RWPE2 (cell line): ENCODE data around the gene DTNBP1.

ENCODE experiments used
- ATAC-seq: fragments of 200-7000 bp; cut with Tn5 transposase; 3 replicates; pipeline ENCODE4 v1.9.1; 2021; ENCODE audit warnings: low read depth
- DNase-seq: peaks from one replicate; pipeline ENCODE4 v3.0.0-alpha.2; 2020; ENCODE audit warnings: low spot score
- H3K27ac ChIP-seq: fragments of 450-650 bp; 2 replicates; pipeline ENCODE4 v1.5.1; 2017; ENCODE audit warnings: mild to moderate bottlenecking; ENCODE audit not compliant: poor library complexity, severe bottlenecking
- H3K27me3 ChIP-seq: fragments of 250-450 bp; sonication (Bioruptor Pico); 2 replicates; pipeline ENCODE4 v1.5.1; 2021; ENCODE audit warnings: mild to moderate bottlenecking, moderate library complexity; ENCODE audit not compliant: insufficient read depth, poor library complexity, severe bottlenecking
- H3K36me3 ChIP-seq: fragments of 250-450 bp; sonication (Bioruptor Pico); 2 replicates; pipeline ENCODE4 v1.5.1; 2020; ENCODE audit warnings: low read depth, mild to moderate bottlenecking, moderate library complexity
- H3K4me1 ChIP-seq: fragments of 250-450 bp; sonication (Bioruptor Pico); 2 replicates; pipeline ENCODE4 v1.5.1; 2021; ENCODE audit warnings: mild to moderate bottlenecking, moderate library complexity; ENCODE audit not compliant: insufficient read depth, poor library complexity, severe bottlenecking
- H3K4me3 ChIP-seq: fragments of 250-450 bp; sonication (Bioruptor Pico); 2 replicates; pipeline ENCODE4 v1.5.1; 2021; ENCODE audit warnings: mild to moderate bottlenecking, moderate library complexity; ENCODE audit not compliant: severe bottlenecking
- H3K9me3 ChIP-seq: fragments of 250-450 bp; sonication (Bioruptor Pico); 2 replicates; pipeline ENCODE4 v1.5.1; 2021; ENCODE audit warnings: mild to moderate bottlenecking, moderate library complexity; ENCODE audit not compliant: severe bottlenecking
- TF ChIP-seq, protein P1 (sequence below): fragments of 450-650 bp; IDR thresholded peaks from one replicate; pipeline ENCODE4 v1.5.1; 2017; ENCODE audit warnings: mild to moderate bottlenecking, moderate library complexity; ENCODE audit not compliant: poor library complexity, severe bottlenecking

Gene DTNBP1

DNA sequence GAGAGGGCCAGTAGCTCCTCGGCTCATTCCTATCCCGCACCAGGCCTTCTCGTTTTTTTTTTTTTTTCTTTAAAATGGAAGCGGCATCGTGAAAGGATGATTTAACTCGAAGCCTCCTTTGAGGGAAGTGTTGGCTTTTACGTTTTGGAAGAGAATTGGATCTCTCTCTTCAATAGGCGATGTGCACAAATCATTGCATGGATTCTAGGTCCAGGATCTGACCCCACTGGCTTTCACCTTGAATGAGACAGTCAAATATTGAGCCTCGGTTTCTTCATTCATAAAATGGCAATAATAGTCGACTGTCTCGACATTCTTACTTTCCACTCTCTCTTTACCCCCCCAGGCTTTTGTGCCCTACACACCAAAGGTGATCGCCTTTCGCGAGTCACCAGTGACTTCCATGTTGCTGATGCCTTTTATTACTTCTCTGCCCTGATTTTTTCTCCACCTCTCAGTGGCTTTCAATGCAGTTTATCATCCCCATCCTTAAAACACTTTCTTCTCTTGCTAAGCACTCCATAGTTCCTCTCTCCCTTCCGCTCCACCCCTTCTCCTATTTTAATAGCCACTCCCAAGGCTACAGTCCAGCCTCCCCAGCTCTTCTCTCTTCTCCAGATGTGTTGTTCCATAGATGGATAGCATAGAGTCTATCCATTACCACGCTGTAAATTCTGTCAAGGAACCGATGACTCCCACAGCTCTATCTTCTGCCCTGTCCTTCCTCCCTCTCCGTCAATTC, 473 bp upstream of the DTNBP1 start:
- H3K36me3 ChIP-seq = no peaks in the 10 kb centered on the region
- DNase-seq (no peak), ATAC-seq (no peak)
- no peaks in the 10 kb centered on the region for H3K4me1 ChIP-seq
- peak overlapping the region; percentile 67 for H3K4me3 ChIP-seq
- TF ChIP-seq, protein P1, sequence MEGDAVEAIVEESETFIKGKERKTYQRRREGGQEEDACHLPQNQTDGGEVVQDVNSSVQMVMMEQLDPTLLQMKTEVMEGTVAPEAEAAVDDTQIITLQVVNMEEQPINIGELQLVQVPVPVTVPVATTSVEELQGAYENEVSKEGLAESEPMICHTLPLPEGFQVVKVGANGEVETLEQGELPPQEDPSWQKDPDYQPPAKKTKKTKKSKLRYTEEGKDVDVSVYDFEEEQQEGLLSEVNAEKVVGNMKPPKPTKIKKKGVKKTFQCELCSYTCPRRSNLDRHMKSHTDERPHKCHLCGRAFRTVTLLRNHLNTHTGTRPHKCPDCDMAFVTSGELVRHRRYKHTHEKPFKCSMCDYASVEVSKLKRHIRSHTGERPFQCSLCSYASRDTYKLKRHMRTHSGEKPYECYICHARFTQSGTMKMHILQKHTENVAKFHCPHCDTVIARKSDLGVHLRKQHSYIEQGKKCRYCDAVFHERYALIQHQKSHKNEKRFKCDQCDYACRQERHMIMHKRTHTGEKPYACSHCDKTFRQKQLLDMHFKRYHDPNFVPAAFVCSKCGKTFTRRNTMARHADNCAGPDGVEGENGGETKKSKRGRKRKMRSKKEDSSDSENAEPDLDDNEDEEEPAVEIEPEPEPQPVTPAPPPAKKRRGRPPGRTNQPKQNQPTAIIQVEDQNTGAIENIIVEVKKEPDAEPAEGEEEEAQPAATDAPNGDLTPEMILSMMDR = no peak
- H3K27me3 ChIP-seq = peaks cover 4% of the 10 kb centered on the region
- no peak overlapping the region for H3K27ac ChIP-seq
- H3K9me3 ChIP-seq = no peaks in the 10 kb centered on the region

DNA sequence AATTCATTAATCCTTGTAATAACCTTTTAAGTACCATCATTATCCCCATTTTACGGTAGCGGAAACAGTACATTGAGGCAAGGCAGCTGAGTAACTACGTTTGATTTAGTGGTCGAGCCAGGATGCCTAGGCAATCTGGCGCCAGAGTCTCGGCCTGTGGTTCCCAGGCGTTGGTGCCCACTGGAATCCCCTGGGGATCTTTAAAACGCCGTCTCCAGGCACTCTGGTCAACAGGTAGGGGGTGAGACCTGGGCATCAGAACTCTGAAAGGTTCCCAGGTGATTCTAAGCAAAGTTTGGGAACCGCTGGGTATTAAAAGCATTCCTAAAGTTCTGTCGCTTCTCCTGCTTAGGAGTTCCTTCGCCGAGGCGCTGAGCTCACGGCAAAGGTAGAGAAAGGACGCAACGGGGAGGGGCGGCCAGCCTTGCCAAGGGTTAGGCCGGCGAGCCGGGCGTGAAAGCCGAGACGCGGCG, 939 bp downstream of the DTNBP1 start:
- H3K27ac ChIP-seq = peak overlapping the region; percentile 3
- H3K27me3 ChIP-seq = peaks cover 4% of the 10 kb centered on the region
- ATAC-seq = peak; percentile 80
- no peak for DNase-seq
- H3K9me3 ChIP-seq = no peaks in the 10 kb centered on the region
- H3K4me1 ChIP-seq = no peaks in the 10 kb centered on the region
- H3K36me3 ChIP-seq = no peaks in the 10 kb centered on the region
- H3K4me3 ChIP-seq = peak overlapping the region; percentile 67
- TF ChIP-seq, protein P1 = no peak

- no peak for ATAC-seq
- no peaks in the 10 kb centered on the region for H3K9me3 ChIP-seq
- H3K36me3 ChIP-seq = no peaks in the 10 kb centered on the region
- DNase-seq = no peak
- H3K4me3 ChIP-seq = no peak overlapping the region
- H3K27me3 ChIP-seq = no peaks in the 10 kb centered on the region
- no peaks in the 10 kb centered on the region for H3K4me1 ChIP-seq
- H3K27ac ChIP-seq = no peak overlapping the region
- TF ChIP-seq, protein P1 = no peak
Observed at GRCh38 chr6:15659181-15659580, 3.6 kb downstream of the DTNBP1 start.

GRCh38 chr6:15658181-15658744, 4.6 kb downstream of the DTNBP1 start:
- Histone ChIP-seq H3K36me3 (no peaks in the 10 kb centered on the region), H3K27me3 (no peaks in the 10 kb centered on the region), H3K4me1 (no peaks in the 10 kb centered on the region), H3K27ac (no peak overlapping the region), H3K9me3 (no peaks in the 10 kb centered on the region), H3K4me3 (no peak overlapping the region)
- DNase-seq (no peak), ATAC-seq (no peak)
- TF ChIP-seq, protein P1 = no peak

DNA sequence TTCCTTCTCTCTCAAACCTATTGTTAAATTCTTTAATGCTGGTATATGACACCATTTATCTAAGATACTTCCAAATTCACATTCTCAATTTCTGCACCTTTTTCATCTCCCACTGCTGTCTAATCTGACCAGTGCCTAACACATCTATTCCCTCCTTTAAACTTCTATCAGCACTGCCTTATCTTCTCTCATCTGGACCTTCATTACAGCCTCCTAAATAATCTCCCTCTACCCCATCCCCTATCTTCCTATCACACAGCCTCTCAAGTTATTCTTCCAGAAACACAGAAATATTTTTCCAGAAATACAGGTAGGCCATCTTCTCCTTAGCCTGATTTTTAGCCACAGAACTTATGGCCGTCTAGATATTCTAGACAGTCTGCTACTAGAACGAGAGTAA, 5.5 kb downstream of the DTNBP1 start:
- Histone ChIP-seq H3K36me3 (no peaks in the 10 kb centered on the region), H3K4me3 (no peak overlapping the region), H3K27ac (no peak overlapping the region), H3K4me1 (no peaks in the 10 kb centered on the region), H3K9me3 (no peaks in the 10 kb centered on the region), H3K27me3 (no peaks in the 10 kb centered on the region)
- ATAC-seq (no peak), DNase-seq (no peak)
- TF ChIP-seq, protein P1 = no peak
